ENCODE data around the gene ALG10B. TPM values are rescaled to one million over a fixed set of nuclear protein-coding genes. Genes with fewer than 3 reads are reported as not detected.

The ALG10B gene
- total and polyA plus RNA-seq, 9 of the 15 experiments (the other 6 are each of a cell fraction or from before 2014, with no cell fraction given): 0.34 to 3.3 (median 2.0) TPM

DNA sequence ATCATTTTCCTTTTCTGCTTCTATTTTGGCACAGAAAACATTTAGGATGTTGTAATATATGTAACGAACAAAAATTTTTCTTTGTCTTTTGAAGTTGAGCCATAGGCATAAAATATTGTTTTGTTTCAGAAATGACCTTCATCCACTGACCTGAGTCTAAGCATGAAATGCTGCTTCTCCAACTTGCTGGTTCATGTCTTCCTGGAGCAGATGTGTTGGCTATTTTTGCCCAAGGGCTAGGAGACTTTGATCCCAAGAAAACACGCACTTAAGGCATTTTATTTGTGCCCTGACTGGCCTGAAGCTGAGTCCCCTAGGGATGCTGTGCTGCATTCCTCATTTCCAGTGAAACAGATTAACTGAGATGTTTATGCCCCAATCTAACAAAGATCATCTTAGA lies 27.2 kb upstream of the ALG10B start (continued):
- TF ChIP-seq, protein P1, sequence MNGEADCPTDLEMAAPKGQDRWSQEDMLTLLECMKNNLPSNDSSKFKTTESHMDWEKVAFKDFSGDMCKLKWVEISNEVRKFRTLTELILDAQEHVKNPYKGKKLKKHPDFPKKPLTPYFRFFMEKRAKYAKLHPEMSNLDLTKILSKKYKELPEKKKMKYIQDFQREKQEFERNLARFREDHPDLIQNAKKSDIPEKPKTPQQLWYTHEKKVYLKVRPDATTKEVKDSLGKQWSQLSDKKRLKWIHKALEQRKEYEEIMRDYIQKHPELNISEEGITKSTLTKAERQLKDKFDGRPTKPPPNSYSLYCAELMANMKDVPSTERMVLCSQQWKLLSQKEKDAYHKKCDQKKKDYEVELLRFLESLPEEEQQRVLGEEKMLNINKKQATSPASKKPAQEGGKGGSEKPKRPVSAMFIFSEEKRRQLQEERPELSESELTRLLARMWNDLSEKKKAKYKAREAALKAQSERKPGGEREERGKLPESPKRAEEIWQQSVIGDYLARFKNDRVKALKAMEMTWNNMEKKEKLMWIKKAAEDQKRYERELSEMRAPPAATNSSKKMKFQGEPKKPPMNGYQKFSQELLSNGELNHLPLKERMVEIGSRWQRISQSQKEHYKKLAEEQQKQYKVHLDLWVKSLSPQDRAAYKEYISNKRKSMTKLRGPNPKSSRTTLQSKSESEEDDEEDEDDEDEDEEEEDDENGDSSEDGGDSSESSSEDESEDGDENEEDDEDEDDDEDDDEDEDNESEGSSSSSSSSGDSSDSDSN (IDR thresholded peaks at IDR 0.05; ENCODE audit: borderline replicate concordance in 1 of 2, low read depth in 2 of 2, low read length in 2 of 2): no peak

DNA sequence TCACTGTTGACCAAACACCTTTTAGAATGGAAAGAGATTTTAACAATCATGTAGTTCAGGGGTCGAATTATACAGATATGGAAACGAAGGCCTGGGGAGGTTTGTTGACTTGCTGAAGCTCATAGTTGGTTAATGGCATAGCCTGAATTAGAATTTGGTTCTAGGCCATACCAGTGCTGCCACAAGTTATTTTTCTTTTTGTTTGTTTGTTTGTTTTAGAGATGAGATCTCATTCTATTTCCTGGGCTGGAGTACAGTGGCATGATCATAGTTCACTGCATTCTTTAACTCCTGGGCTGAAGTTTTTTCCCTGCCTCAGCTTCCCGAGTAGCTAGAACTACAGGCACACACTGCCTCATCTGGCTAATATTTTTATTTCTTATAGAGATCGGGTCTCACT lies 25.4 kb upstream of the ALG10B start:
- in situ Hi-C loops (cut with MboI): no loop called here
- ATAC-seq (no peak), DNase-seq (ENCODE audit: extremely low read depth in 1 of 4, low spot score in 3 of 4) (no peak), FAIRE-seq (no peak)
- Histone ChIP-seq H3K27me3 (ENCODE audit: control insufficient read depth in 2 of 2, insufficient read depth in 2 of 2, low read length in 2 of 2) (no peaks in the 10 kb centered on the region), H3K9me1 (ENCODE audit: control insufficient read depth, insufficient read depth, low read length) (no peaks in the 10 kb centered on the region), H3K9ac (ENCODE audit: insufficient read depth in 1 of 2, low read depth in 2 of 2, low read length in 2 of 2) (no peak overlapping the region), H3K9me3 (replicated peaks; ENCODE audit: control insufficient read depth, insufficient read depth, low read depth, low read length) (no peaks in the 10 kb centered on the region), H4K20me1 (replicated peaks; ENCODE audit: control insufficient read depth, insufficient read depth, low read length) (no peaks in the 10 kb centered on the region), H3K4me3 (no peak overlapping the region), H3K27ac (ENCODE audit: extremely low read depth, low read depth, low read length) (no peak overlapping the region), H3K4me2 (ENCODE audit: insufficient read depth, low read length) (no peak overlapping the region), H3K36me3 (ENCODE audit: control insufficient read depth, insufficient read depth, low read length) (no peaks in the 10 kb centered on the region), H3K79me2 (ENCODE audit: control insufficient read depth, insufficient read depth, low read length) (no peaks in the 10 kb centered on the region), H3K4me1 (replicated peaks in 1 of 2; ENCODE audit: control insufficient read depth in 2 of 2, insufficient read depth in 2 of 2, low read length in 2 of 2) (no peaks in the 10 kb centered on the region), H2AFZ (ENCODE audit: low read depth, low read length) (no peak overlapping the region)
- 3% methylated on average over 4 of the region's 4 CpGs for WGBS (ENCODE audit: insufficient coverage, low coverage, missing lambda C conversion rate)
- intact Hi-C loops (cut with micrococcal nuclease): no loop called here
- POLR2A ChIA-PET: no interaction called here
- CTCF ChIA-PET (ENCODE audit: low intra/inter-chr PET ratio): no interaction called here
- BruUV-seq (replicated peaks): no TSS peak
- TF ChIP-seq KAT2B (IDR thresholded peaks at IDR 0.05; ENCODE audit: low read depth, low read length): no peak
- TF ChIP-seq, protein P2, sequence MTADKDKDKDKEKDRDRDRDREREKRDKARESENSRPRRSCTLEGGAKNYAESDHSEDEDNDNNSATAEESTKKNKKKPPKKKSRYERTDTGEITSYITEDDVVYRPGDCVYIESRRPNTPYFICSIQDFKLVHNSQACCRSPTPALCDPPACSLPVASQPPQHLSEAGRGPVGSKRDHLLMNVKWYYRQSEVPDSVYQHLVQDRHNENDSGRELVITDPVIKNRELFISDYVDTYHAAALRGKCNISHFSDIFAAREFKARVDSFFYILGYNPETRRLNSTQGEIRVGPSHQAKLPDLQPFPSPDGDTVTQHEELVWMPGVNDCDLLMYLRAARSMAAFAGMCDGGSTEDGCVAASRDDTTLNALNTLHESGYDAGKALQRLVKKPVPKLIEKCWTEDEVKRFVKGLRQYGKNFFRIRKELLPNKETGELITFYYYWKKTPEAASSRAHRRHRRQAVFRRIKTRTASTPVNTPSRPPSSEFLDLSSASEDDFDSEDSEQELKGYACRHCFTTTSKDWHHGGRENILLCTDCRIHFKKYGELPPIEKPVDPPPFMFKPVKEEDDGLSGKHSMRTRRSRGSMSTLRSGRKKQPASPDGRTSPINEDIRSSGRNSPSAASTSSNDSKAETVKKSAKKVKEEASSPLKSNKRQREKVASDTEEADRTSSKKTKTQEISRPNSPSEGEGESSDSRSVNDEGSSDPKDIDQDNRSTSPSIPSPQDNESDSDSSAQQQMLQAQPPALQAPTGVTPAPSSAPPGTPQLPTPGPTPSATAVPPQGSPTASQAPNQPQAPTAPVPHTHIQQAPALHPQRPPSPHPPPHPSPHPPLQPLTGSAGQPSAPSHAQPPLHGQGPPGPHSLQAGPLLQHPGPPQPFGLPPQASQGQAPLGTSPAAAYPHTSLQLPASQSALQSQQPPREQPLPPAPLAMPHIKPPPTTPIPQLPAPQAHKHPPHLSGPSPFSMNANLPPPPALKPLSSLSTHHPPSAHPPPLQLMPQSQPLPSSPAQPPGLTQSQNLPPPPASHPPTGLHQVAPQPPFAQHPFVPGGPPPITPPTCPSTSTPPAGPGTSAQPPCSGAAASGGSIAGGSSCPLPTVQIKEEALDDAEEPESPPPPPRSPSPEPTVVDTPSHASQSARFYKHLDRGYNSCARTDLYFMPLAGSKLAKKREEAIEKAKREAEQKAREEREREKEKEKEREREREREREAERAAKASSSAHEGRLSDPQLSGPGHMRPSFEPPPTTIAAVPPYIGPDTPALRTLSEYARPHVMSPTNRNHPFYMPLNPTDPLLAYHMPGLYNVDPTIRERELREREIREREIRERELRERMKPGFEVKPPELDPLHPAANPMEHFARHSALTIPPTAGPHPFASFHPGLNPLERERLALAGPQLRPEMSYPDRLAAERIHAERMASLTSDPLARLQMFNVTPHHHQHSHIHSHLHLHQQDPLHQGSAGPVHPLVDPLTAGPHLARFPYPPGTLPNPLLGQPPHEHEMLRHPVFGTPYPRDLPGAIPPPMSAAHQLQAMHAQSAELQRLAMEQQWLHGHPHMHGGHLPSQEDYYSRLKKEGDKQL (CRISPR knock-in tag; IDR thresholded peaks at IDR 0.05; ENCODE audit: borderline replicate concordance): no peak
- TF ChIP-seq, protein P3, sequence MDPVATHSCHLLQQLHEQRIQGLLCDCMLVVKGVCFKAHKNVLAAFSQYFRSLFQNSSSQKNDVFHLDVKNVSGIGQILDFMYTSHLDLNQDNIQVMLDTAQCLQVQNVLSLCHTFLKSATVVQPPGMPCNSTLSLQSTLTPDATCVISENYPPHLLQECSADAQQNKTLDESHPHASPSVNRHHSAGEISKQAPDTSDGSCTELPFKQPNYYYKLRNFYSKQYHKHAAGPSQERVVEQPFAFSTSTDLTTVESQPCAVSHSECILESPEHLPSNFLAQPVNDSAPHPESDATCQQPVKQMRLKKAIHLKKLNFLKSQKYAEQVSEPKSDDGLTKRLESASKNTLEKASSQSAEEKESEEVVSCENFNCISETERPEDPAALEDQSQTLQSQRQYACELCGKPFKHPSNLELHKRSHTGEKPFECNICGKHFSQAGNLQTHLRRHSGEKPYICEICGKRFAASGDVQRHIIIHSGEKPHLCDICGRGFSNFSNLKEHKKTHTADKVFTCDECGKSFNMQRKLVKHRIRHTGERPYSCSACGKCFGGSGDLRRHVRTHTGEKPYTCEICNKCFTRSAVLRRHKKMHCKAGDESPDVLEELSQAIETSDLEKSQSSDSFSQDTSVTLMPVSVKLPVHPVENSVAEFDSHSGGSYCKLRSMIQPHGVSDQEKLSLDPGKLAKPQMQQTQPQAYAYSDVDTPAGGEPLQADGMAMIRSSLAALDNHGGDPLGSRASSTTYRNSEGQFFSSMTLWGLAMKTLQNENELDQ (CRISPR knock-in tag; IDR thresholded peaks at IDR 0.05; ENCODE audit: borderline replicate concordance): no peak
- no peak for TF ChIP-seq SP1 (CRISPR knock-in tag; IDR thresholded peaks at IDR 0.05)
- no peak for TF ChIP-seq ZNF184 (CRISPR knock-in tag; IDR thresholded peaks at IDR 0.05)
- no peak for TF ChIP-seq ZNF436 (CRISPR knock-in tag; IDR thresholded peaks at IDR 0.05)
- no peak for TF ChIP-seq NFRKB (IDR thresholded peaks at IDR 0.05; ENCODE audit: low read depth)
- no peak for TF ChIP-seq ZFX (CRISPR knock-in tag; IDR thresholded peaks at IDR 0.05)
- no peak for TF ChIP-seq ZNF445 (CRISPR knock-in tag; IDR thresholded peaks at IDR 0.05; ENCODE audit: low read depth)
- TF ChIP-seq CBX1 (IDR thresholded peaks at IDR 0.05; ENCODE audit: low read depth): no peak

All from K562 (cell line).